Cardiac fibroblast (primary cell): ENCODE measurements around the gene DCUN1D2.
A peak's percentile ranks its signal among the peaks of the same experiment; 100 is the strongest.

ENCODE experiments used
- DNase-seq, 2 donors: peaks; one replicate each; pipeline versions ENCODE4 v3.0.0 to v3.0.0-alpha.2; 2010; ENCODE audit warnings: low read depth in 2 of 2
- H3K4me3 ChIP-seq, 2 donors: replicated peaks in 1 of 2; 1 replicate in 1 of 2; 2 replicates in 1 of 2; pipeline ENCODE4 v1.5.1; 2011; ENCODE audit warnings: low read depth in 2 of 2, low read length in 2 of 2, mild to moderate bottlenecking in 2 of 2, moderate library complexity in 1 of 2
- CTCF ChIP-seq: IDR thresholded peaks from one replicate; pipeline ENCODE4 v1.5.1; 2011; ENCODE audit warnings: low read depth, mild to moderate bottlenecking, low read length, inconsistent platforms

The DCUN1D2 gene

DNA sequence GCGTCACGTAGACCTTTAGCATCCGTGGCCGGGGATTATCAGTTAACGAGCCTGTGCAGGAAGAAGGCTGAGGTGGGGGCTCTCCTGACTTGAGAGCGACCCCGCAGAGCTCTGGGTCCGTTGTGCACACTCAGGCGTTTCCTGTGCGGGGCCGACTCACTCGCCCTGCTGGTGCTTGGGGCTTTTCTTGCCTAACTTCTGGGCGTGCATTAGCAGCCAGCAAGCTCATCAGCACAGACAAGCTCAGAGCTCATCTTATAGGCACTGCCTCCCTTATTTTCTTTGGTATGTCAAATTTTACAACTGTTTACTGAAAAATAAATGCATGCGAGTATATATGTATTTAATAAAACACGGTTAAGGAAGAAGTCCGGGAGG is 60.9 kb downstream of the DCUN1D2 start:
- TF ChIP-seq CTCF, result no peak
- DNase-seq, result no peak
- no peak overlapping the region for H3K4me3 ChIP-seq

GRCh38 chr13:113428871-113429607 is 61.5 kb downstream of the DCUN1D2 start:
- no peak overlapping the region for H3K4me3 ChIP-seq
- no peak for DNase-seq

DNA sequence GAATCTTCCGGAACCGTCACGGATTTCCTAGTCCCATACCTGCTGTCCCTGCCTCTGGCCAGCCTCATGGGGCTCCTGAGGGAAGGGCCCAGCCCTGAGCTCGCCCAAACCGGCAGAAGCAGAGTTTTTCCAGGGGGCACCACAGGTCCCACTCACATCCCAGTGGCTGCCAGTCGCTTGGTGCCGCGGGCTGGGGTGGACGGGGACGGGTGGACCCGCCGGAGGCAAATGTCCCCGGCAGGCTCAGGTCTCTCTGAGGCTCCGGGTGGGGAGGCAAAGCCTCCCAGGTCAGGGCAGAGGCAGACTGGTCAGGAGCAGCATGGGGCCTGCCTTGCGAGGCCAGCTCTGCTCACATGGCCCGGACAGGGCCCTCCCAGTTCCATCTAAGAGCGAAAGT is 62.0 kb downstream of the DCUN1D2 start:
- TF ChIP-seq CTCF, result no peak
- H3K4me3 ChIP-seq, result no peak overlapping the region
- no peak for DNase-seq

More at GRCh38 chr13:113428871-113429607, 61.5 kb downstream of the DCUN1D2 start:
- no peak for TF ChIP-seq CTCF

GRCh38 chr13:113427562-113428468 is 62.7 kb downstream of the DCUN1D2 start:
- no peak for TF ChIP-seq CTCF
- no peak overlapping the region for H3K4me3 ChIP-seq
- DNase-seq, result peak; percentile 22 to 26

GRCh38 chr13:113426591-113426986 is 63.9 kb downstream of the DCUN1D2 start:
- H3K4me3 ChIP-seq, result no peak overlapping the region
- DNase-seq, result no peak
- TF ChIP-seq CTCF, result no peak

DNA sequence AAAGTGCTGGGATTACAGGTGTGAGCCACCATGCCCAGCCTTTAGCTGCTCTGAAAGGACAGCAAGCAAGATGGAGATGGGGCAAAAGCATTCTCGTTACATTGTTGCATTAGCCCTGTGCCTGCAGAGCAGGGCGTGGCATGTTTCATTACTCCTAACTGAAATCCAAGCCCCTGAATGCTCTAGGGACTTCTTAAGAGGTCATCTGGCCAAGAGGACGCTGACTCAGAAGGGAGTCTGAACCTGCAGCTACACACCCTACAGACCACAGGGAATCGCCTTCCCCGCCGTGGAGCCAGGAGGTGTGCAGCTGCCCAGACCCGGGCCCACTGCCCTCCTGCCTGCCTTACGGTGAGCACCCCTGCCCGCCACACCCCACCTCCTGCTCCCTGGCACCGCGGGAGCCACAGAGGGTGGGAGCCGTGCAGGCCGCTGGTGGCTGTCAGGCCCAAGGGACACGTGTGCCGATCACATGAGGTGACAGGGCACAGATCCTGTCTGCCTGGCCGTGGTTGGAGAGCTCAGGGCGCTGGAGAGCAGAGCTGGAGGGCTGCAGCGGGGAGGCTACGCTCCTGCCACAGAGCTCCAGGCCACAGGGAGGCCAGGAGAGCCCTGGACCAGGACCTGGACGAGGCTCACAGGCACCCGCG is 64.4 kb downstream of the DCUN1D2 start:
- no peak for TF ChIP-seq CTCF
- no peak overlapping the region for H3K4me3 ChIP-seq
- DNase-seq, result peak in 1 of 2 donors; percentile 66
